Measurements from ENCODE around the gene FER.

GRCh38 chr5:108930107-108930506 is 182.4 kb downstream of the FER start:
- TF ChIP-seq CTCF (IDR thresholded peaks at IDR 0.05; ENCODE audit: low read depth, low read length, poor library complexity, severe bottlenecking) (no peak), EZH2phosphoT487 (IDR thresholded peaks at IDR 0.05; ENCODE audit: borderline replicate concordance, low read length) (no peak)
